Neuronal stem cell (in vitro differentiated cells): ENCODE results near the gene MBLAC2.
A peak's percentile ranks its signal among the peaks of the same experiment; 100 is the strongest.

Source experiments
- DNase-seq: peaks from one replicate; pipeline ENCODE4 v3.0.0-alpha.2; 2013; ENCODE audit warnings: low spot score
- H2AFZ ChIP-seq: one replicate; pipeline ENCODE4 v1.6.1; 2013; ENCODE audit warnings: mild to moderate bottlenecking, low read length, inconsistent platforms
- H2AK5ac ChIP-seq: 2 replicates; pipeline ENCODE4 v1.6.1; 2013; ENCODE audit warnings: low read depth, mild to moderate bottlenecking, inconsistent platforms, low read length, moderate library complexity, mixed read lengths
- H2BK120ac ChIP-seq: 2 replicates; pipeline ENCODE4 v1.6.1; 2013; ENCODE audit warnings: low read depth, mild to moderate bottlenecking, inconsistent platforms, low read length, moderate library complexity, mixed read lengths
- H2BK12ac ChIP-seq: one replicate; pipeline ENCODE4 v1.6.1; 2013; ENCODE audit warnings: low read length, inconsistent platforms
- H2BK15ac ChIP-seq: 2 replicates; pipeline ENCODE4 v1.6.1; 2013; ENCODE audit warnings: mild to moderate bottlenecking, low read length, inconsistent platforms, mixed read lengths
- H2BK5ac ChIP-seq: one replicate; pipeline ENCODE4 v1.6.1; 2013; ENCODE audit warnings: inconsistent platforms, mild to moderate bottlenecking, low read length, moderate library complexity
- H3K14ac ChIP-seq: one replicate; pipeline ENCODE4 v1.6.1; 2013; ENCODE audit warnings: low read length, inconsistent platforms
- H3K18ac ChIP-seq: 2 replicates; pipeline ENCODE4 v1.6.1; 2013; ENCODE audit warnings: low read length, inconsistent platforms
- H3K23ac ChIP-seq: 2 replicates; pipeline ENCODE4 v1.6.1; 2013; ENCODE audit warnings: low read depth, mild to moderate bottlenecking, mixed read lengths, low read length, inconsistent platforms; ENCODE audit not compliant: poor library complexity
- H3K27ac ChIP-seq: replicated peaks from 3 replicates; pipeline ENCODE4 v1.5.1; 2013; ENCODE audit warnings: low read length, inconsistent platforms
- H3K27me3 ChIP-seq, 3 experiments: 2 replicates each; pipeline ENCODE4 v1.6.1; 2013; ENCODE audit warnings: low read length in 3 of 3, mild to moderate bottlenecking in 2 of 3, inconsistent platforms in 1 of 3, low read depth in 1 of 3, mixed read lengths in 1 of 3, moderate library complexity in 1 of 3; ENCODE audit not compliant: control insufficient read depth in 3 of 3, insufficient read depth in 3 of 3
- H3K36me3 ChIP-seq, 2 donors: replicated peaks in 1 of 2; 2 replicates each; pipeline ENCODE4 v1.6.1; 2013; ENCODE audit warnings: low read length in 2 of 2; ENCODE audit not compliant: control insufficient read depth in 2 of 2, insufficient read depth in 2 of 2
- H3K4ac ChIP-seq: 2 replicates; pipeline ENCODE4 v1.6.1; 2013; ENCODE audit warnings: inconsistent platforms, mild to moderate bottlenecking, low read length, moderate library complexity
- H3K4me1 ChIP-seq, 2 donors: 1 replicate in 1 of 2; 2 replicates in 1 of 2; pipeline ENCODE4 v1.6.1; 2013; ENCODE audit warnings: low read length in 2 of 2, low read depth in 1 of 2; ENCODE audit not compliant: control insufficient read depth in 2 of 2, insufficient read depth in 1 of 2
- H3K4me2 ChIP-seq: one replicate; pipeline ENCODE4 v1.6.1; 2013; ENCODE audit warnings: mild to moderate bottlenecking, low read length, inconsistent platforms; ENCODE audit not compliant: insufficient read depth, poor library complexity, severe bottlenecking
- H3K4me3 ChIP-seq, 2 donors: 2 replicates each; pipeline ENCODE4 v1.5.1; 2013; ENCODE audit warnings: low read length in 2 of 2, mild to moderate bottlenecking in 2 of 2, inconsistent platforms in 1 of 2, moderate library complexity in 1 of 2
- H3K79me1 ChIP-seq: one replicate; pipeline ENCODE4 v1.6.1; 2013; ENCODE audit warnings: low read depth, mild to moderate bottlenecking, inconsistent platforms, low read length, moderate library complexity
- H3K9ac ChIP-seq: one replicate; pipeline ENCODE4 v1.6.1; 2013; ENCODE audit warnings: mild to moderate bottlenecking, low read depth, low read length, inconsistent platforms; ENCODE audit not compliant: poor library complexity
- H3K9me3 ChIP-seq, 2 donors: replicated peaks in 1 of 2; 2 replicates each; pipeline versions ENCODE3 to v1.6.1; 2013; ENCODE audit warnings: low read length in 2 of 2, mild to moderate bottlenecking in 2 of 2, inconsistent platforms in 1 of 2, low read depth in 1 of 2, mixed read lengths in 1 of 2, moderate library complexity in 1 of 2; ENCODE audit not compliant: control insufficient read depth in 2 of 2, insufficient read depth in 1 of 2
- H4K8ac ChIP-seq: one replicate; pipeline ENCODE4 v1.6.1; 2013; ENCODE audit warnings: low read depth, mild to moderate bottlenecking, inconsistent platforms, low read length, moderate library complexity
- H4K91ac ChIP-seq: one replicate; pipeline ENCODE4 v1.6.1; 2013; ENCODE audit warnings: low read length, low read depth, mild to moderate bottlenecking, inconsistent platforms; ENCODE audit not compliant: poor library complexity
- WGBS, 2 donors: extraction: QIAGEN DNeasy Blood & Tissue Kit; methylation state at CpG; one replicate each; pipeline ENCODE4 v1.1.7; 2013; ENCODE audit warnings: missing lambda C conversion rate in 2 of 2, mixed read lengths in 1 of 2; ENCODE audit not compliant: insufficient read length in 2 of 2, insufficient replicate concordance in 1 of 2; ENCODE audit errors: extremely low coverage in 2 of 2; 5-methylcytosine and 5-hydroxymethylcytosine counted together

The MBLAC2 gene

GRCh38 chr5:90483206-90483605 lies 8.6 kb upstream of the MBLAC2 start:
- no peak overlapping the region for H2AFZ ChIP-seq
- H3K18ac ChIP-seq: no peak overlapping the region
- H3K23ac ChIP-seq: no peak overlapping the region
- peaks cover 0 to 3% of the 10 kb centered on the region in 2 donors for H3K4me1 ChIP-seq
- H4K8ac ChIP-seq: no peak overlapping the region
- H3K27me3 ChIP-seq: no peaks in the 10 kb centered on the region
- H2BK5ac ChIP-seq: no peak overlapping the region
- no peak overlapping the region for H3K27ac ChIP-seq
- no peak for DNase-seq
- peaks cover 0 to 12% of the 10 kb centered on the region in 2 donors for H3K36me3 ChIP-seq
- no peak overlapping the region for H2BK15ac ChIP-seq
- no peak overlapping the region for H3K14ac ChIP-seq
- no peak overlapping the region for H2AK5ac ChIP-seq
- no peaks in the 10 kb centered on the region for H3K9me3 ChIP-seq
- H2BK12ac ChIP-seq: no peak overlapping the region
- H3K4me3 ChIP-seq: no peak overlapping the region
- no peak overlapping the region for H3K9ac ChIP-seq
- no CpG with 5 or more reads among the region's 8 CpGs for WGBS, 2 donors
- no peaks in the 10 kb centered on the region for H3K79me1 ChIP-seq
- H2BK120ac ChIP-seq: no peak overlapping the region
- H4K91ac ChIP-seq: no peak overlapping the region
- H3K4ac ChIP-seq: no peak overlapping the region
- no peak overlapping the region for H3K4me2 ChIP-seq

- Histone ChIP-seq H4K91ac (no peak overlapping the region), H2BK5ac (no peak overlapping the region), H3K14ac (no peak overlapping the region), H3K4me2 (no peak overlapping the region), H3K23ac (no peak overlapping the region), H3K4me3 (no peak overlapping the region), H3K9ac (no peak overlapping the region), H3K4me1 (peaks cover 0 to 16% of the 10 kb centered on the region in 2 donors), H3K9me3 (no peaks in the 10 kb centered on the region), H3K4ac (no peak overlapping the region), H3K79me1 (no peaks in the 10 kb centered on the region), H2AK5ac (no peak overlapping the region), H4K8ac (no peak overlapping the region), H2BK120ac (no peak overlapping the region), H3K27me3 (peaks cover 0 to 3% (median 0%) of the 10 kb centered on the region in 3 experiments), H3K36me3 (no peaks in the 10 kb centered on the region), H2BK15ac (no peak overlapping the region), H2BK12ac (no peak overlapping the region), H3K18ac (no peak overlapping the region), H2AFZ (no peak overlapping the region), H3K27ac (no peak overlapping the region)
- WGBS, 2 donors: no CpG with 5 or more reads among the region's 1 CpG
- DNase-seq: no peak
Measured at GRCh38 chr5:90480699-90481098, 6.1 kb upstream of the MBLAC2 start.

- Histone ChIP-seq H3K27ac (no peak overlapping the region), H3K79me1 (no peaks in the 10 kb centered on the region), H4K8ac (no peak overlapping the region), H3K27me3 (peaks cover 0 to 11% (median 0%) of the 10 kb centered on the region in 3 experiments), H2AFZ (no peak overlapping the region), H3K14ac (no peak overlapping the region), H2BK120ac (no peak overlapping the region), H3K9ac (no peak overlapping the region), H2BK15ac (no peak overlapping the region), H2AK5ac (no peak overlapping the region), H3K4me2 (no peak overlapping the region), H3K9me3 (no peaks in the 10 kb centered on the region), H2BK12ac (no peak overlapping the region), H3K4me3 (no peak overlapping the region), H3K4me1 (peaks cover 0 to 16% of the 10 kb centered on the region in 2 donors), H3K23ac (no peak overlapping the region), H2BK5ac (no peak overlapping the region), H3K18ac (no peak overlapping the region), H3K4ac (no peak overlapping the region), H4K91ac (no peak overlapping the region), H3K36me3 (no peaks in the 10 kb centered on the region)
- DNase-seq: no peak
Measured at GRCh38 chr5:90479611-90480385, 5.2 kb upstream of the MBLAC2 start.

GRCh38 chr5:90477621-90478215 lies 3.1 kb upstream of the MBLAC2 start:
- Histone ChIP-seq H2AK5ac (no peak overlapping the region), H3K4ac (no peak overlapping the region), H3K36me3 (no peaks in the 10 kb centered on the region), H2BK12ac (no peak overlapping the region), H2BK120ac (no peak overlapping the region), H3K27ac (no peak overlapping the region), H3K18ac (no peak overlapping the region), H2BK5ac (no peak overlapping the region), H3K4me2 (no peak overlapping the region), H4K8ac (no peak overlapping the region), H3K4me1 (peaks cover 2 to 16% of the 10 kb centered on the region in 2 donors), H4K91ac (no peak overlapping the region), H2AFZ (peak overlapping the region; percentile 66), H3K9ac (no peak overlapping the region), H3K4me3 (no peak overlapping the region), H3K9me3 (no peaks in the 10 kb centered on the region), H3K79me1 (no peaks in the 10 kb centered on the region), H3K23ac (no peak overlapping the region), H3K14ac (no peak overlapping the region), H2BK15ac (no peak overlapping the region), H3K27me3 (peaks cover 0 to 14% (median 0%) of the 10 kb centered on the region in 3 experiments)
- no peak for DNase-seq
- no CpG with 5 or more reads among the region's 8 CpGs for WGBS, 2 donors
